ENCODE data around the gene NUBPL.
"Not testable (repeated sequence)": the region's sequence is repeated elsewhere in the genome, so short reads cannot be mapped to it uniquely, and the experiment has no call there.

The NUBPL gene

DNA sequence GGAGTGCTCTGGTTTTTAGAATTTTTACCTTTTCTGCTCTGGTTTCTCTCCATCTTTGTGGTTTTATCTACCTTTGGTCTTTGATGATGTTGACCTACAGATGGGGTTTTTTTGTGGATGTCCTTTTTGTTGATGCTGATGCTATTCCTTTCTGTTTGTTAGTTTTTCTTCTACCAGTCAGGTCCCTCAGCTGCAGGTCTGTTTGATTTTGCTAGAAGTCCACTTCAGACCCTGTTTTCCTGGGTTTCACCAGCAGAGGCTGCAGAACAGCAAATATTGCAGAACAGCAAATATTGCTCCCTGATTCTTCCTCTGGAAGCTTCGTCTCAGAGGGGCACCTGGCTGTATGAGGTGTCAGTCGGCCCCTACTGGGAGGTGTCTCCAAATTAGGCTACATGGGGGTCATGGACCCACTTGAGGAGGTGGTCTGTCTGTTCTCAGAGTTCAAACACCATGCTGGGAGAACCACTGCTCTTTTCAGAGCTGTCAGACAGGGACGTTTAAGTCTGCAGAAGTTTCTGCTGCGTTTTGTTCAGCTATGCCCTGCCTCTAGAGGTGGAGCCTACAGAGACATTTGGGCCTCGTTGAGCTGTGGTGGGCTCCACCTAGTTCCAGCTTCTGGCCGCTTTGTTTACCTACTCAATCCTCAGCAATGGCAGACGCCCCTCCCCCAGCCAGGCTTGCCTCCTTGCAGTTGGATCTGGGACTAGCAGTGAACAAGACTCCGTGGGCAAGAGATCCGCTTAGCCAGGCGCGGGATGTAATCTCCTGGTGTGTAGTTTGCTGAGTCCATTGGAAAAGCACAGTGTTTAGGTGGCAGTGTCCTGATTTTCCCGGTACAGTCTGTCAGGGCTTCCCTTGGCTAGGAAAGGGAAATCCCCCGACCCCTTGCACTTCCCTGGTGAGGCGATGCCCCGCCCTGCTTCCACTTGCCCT, 250.8 kb downstream of the NUBPL start:
- not testable (repeated sequence) for DNase-seq (ENCODE audit: low read depth, low spot score)

DNA sequence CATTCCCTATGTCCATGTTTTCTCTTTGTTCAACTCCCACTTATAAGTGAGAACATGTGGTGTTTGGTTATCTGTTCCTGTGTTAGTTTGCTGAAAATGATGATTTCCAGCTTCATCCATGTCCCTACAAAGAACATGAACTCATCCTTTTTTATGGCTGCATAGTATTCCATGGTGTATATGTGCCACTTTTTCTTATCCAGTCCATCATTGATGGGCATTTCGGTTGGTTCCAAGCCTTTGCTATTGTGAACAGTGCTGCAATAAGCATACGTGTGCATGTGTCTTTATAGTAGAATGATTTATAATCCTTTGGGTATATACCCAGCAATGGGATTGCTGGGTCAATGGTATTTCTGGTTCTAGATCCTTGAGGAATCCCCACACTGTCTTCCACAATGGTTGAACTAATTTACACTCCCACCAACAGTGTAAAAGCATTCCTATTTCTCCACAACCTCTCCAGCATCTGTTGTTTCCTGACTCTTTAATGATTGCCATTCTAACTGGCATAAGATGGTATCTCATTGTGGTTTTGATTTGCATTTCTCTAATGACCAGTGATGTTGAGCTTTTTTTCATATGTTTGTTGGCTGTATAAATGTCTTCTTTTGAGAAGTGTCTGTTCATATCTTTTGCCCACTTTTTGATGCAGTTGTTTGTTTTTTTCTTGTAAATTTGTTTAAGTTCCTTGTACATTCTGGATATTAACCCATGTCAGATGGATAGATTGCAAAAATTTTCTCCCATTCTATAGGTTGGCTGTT, 252.7 kb downstream of the NUBPL start:
- not testable (repeated sequence) for DNase-seq (ENCODE audit: low read depth, low spot score)

DNA sequence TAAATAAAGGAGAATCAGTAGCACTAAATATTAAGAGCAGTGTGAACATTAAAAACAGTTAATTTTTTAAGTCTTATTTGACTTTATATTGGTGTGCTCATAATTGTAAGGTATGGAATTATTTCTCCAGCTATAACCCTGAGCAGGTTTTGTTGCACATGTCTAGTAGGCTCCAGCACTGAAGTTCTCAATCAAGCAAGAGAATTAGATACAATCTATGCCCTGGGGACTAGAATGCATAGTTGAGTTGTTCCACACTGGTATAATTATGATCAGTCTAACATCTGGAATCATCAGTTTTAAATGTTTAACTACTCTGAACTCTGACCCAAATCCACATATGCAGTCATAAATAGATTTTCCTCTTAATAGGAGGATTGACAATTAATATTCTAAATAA, 258.1 kb downstream of the NUBPL start:
- DNase-seq (ENCODE audit: low read depth, low spot score), result no peak

DNA sequence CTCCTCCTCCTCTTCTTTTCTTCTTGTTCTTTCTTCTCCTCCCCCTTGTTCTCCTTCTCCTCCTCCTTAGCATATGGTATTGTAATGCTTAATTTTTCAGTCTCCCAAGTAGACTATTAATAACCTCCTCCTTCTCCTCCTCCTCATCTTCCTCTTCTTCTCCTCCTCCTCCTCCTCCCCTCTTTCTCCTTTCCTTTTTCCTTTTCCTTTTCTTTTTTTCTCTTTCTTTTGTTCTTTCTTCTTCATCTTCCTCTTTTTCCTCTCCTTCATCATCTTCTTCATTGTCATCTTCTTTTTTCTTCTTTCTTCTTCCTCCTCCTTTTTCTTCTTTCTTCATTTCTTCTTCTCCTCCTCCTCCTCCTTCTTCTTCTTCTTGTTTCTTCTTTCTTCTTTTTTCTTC, 264.3 kb downstream of the NUBPL start:
- DNase-seq (ENCODE audit: low read depth, low spot score), result no peak

DNA sequence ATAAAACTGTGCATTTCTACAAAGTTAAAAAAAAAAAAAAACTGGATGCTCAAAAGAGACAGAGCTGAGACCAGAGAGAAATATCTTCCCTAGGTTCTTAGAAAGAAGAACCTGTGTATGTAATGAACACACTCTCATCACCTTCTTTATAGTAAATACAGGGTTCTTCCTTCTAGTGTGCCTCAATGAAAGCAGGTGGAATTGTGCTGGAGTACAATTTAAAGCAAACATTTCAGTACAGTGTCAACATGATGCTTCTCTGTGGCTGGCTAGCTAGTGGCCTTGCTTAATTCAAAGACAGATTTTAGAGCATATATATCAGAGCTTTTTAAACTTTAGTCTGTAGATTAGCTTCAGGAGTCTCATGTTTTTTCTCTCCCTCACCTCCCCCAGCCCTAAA, 266.1 kb downstream of the NUBPL start:
- DNase-seq (ENCODE audit: low read depth, low spot score), result no peak

DNA sequence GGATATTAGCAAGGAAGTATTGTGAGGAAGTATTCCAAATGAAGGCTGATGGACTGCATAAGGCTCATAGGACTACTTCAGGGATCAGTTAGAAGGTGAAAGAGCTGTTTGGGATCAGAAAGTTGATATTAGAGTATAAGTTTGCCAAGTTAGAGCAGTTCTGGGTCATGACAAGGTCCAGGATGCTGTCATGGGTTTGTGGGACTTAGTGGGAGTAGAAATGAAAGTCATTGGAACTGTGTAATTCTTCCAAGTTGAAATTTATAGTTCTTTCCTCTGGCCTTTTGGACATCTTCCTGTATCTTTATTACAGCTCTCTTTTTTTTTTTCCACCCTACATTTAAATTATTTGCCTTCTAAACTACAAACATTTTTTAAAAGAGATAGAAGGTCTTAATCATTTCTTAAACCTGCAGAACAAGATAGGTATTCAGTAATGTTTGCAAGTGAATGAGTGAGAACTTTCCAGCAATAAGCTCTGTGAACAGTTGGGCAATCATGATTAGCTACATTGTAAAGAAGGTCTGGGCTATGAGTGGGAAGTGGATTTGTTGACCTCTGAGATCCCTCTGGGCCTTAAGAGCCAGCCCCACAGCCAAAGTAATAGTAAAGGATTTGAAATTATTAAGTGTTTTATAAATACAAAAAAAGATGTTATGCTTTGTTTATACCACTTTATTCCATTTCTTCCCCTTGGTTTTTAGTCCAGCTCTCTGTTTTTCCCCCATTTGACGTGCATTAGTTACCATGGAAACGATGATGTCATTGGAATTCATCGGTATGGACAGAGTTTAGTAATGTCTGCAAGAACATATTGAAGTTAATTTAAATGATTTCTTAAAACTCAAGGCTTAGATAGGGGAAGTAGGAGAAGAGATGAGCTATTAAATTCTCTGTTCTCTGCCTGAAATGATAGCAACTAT, 268.0 kb downstream of the NUBPL start:
- DNase-seq (ENCODE audit: low read depth, low spot score), result no peak

DNA sequence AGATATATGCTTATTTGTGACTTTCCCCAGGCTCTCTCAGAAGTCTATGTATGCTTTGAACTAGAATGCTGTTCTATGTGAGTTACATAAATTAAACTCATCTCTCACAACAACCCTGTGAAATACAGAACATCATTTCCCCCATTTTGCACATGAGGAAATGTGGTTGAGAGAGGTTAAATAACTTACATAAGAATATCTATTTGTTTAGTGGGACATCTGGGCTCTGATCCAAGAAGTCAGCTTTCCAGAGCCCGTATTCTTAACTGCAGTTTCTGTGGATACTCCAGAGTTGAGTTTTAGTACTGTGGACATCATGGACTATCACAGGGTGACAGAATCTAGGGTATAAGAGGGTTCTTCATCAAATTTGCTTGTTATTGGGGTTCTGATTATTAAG, 273.4 kb downstream of the NUBPL start:
- DNase-seq (ENCODE audit: low read depth, low spot score), result no peak

DNA sequence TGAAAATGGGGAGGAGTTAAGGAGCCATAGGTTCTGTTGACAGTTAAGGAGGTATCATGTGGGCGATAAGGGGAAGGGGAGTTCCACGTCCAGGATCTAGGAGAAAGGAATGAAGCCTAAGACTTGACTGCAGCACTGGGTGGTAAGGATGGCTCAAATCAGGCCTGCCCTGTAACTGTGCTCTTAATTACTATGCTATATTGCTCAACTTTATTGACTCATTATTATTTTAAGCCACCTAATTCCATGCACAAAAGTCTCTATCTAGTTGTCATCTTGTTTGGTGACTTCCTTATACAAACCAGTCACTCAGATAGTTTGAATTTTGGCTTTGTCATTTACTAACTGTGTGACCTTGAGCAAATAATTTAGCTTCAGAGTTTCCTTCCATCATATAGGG, 273.8 kb downstream of the NUBPL start:
- DNase-seq (ENCODE audit: low read depth, low spot score), result no peak

DNA sequence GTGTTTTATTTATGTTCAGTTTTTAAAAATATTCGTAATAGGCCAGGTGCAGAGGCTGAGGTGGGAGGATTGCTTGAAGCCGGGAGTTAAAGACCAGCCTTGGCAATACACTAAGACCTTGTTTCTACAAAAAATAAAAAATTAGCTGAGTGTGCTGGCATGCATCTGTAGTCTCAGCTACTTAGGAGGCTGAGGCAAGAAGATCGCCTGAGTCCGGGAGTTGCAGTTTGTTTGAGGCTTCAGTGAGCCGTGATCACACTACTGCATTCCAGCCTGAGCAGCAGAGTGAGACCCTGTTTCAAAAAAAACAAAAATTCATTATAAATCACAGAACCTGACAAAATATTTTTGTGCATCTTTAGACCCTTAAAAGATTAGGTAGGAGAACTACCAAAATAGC, 275.8 kb downstream of the NUBPL start:
- no peak for DNase-seq (ENCODE audit: low read depth, low spot score)

DNA sequence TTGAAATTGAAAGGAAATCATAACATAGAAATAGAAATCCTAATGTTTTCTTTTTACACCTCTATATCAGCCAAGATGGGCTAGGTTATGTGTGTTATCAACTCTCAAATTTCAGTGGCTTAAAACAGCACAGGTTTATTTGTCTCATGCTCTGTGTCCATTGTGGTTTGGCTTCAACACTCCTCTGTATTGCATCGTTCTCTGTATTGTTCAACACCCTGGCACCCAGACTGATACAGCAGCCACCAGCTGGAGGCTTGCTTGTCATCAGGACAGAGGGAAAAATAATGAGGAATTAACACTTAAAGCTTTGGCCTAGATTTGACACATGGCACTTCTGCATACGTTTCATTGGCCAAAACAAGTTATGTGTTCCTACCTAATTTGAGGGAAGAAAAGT, 281.7 kb downstream of the NUBPL start:
- DNase-seq (ENCODE audit: low read depth, low spot score), result no peak

DNA sequence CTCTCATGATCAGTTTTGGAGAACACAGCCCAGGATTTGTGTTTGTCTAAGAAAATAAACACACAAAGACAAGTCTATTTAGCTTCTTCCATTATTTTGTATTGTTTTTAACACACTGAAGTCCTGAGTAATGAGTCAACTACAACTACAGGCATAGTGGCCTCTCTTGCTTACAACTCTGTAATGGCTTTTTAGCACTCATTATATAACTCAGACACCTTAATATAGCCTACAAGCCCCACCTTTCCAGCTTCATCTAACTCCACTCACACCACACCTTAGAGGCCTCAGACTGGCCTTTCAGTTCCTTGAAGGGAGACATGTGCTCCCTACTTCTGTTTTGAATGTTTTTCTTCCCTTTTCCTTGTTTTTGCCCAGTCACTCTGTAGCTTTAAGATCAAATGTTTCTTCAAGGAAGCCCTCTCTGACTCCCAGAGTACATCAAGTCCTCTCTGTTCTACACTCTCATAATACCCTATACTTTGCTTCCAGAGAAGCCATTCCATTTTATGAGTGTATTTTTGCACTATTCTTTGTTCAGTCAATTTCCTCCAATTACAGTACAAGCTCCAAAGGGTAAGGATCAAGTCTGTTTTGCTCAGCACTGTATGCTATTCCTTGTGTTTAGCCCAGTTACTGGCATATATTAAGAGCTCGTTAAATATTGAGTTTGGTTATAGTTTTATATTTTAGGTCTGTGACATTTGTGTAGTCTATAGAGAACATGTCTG, 282.3 kb downstream of the NUBPL start:
- DNase-seq (ENCODE audit: low read depth, low spot score), result no peak

DNA sequence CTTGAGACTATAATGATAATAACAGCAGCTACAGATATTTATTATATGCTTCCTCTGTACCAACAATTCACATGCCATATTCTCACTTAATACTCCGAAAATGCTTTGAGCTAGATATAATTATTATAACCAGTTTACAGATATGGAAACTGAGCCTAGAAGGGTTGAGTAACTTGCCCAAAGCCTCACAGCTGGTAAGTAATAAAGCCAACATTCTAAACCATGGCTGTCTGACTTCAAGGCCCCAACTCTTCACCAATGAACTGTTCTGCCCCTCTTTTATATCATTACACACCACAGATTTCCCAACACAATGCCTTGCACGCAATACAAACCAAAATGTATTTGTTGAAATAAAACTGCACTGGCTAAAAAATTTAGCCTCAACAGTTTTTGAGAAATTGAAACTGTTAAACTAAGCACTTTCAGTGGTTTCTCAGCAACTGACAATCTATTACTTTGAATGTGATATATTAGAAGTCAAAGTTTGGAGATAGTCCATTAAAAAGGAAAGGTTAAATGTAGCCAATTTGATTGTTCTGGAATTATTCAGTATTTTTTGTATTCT, 293.4 kb downstream of the NUBPL start:
- no peak for DNase-seq (ENCODE audit: low read depth, low spot score)

DNA sequence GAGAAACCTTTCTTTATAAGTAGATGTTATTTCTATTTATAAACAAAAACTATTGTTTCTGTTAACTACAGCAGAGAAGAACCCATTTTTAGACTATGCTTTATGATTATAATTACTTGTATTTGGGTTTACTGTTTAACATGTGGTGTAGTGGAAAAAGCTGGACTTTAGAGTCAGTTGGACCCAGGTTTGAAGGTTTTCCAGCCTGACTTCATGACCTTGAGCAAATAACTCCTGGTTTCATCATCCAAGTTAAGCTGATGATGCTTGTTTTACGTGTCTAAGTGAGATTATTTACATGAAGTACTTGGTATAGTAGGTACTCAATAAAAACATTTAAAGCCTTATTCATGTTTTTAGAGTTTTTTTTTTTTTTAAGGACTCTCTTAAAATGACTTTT, 294.1 kb downstream of the NUBPL start:
- no peak for DNase-seq (ENCODE audit: low read depth, low spot score)

DNA sequence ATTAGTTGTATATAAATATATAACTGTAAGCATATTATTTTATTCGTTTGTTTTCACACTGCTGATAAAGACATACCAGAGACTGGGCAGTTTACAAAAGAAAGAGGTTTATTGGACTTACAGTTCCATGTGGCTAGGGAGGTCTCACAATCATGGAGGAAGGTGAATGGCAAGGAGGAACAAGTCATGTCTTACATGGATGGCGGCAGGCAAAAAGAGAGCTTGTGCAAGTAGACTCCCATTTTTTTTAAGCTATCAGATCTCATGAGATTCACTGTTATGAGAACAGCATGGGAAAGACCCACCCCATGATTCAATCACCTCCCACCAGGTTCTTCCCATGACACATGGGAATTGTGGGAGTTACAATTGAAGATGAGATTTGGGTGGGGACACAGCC, 294.8 kb downstream of the NUBPL start:
- DNase-seq (ENCODE audit: low read depth, low spot score), result not testable (repeated sequence)

DNA sequence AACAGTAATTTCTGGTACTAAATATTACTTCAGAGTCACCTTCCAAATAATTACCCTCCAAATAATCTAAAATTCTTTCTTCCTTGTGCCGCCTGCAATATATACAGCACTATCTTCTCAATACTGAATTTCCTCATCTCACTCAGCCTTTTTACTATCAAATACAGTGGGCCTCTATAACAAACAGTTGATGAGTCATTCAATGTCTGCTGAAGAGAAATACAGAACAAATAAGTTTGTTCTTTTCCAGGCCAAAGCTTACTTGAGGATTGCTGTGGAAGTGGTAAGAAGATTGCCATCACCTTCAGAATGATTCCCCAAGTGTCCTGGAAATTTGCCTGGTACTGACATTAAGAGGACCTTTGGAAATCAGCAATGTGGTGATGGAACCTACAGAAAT, 297.7 kb downstream of the NUBPL start:
- DNase-seq (ENCODE audit: low read depth, low spot score), result no peak

DNA sequence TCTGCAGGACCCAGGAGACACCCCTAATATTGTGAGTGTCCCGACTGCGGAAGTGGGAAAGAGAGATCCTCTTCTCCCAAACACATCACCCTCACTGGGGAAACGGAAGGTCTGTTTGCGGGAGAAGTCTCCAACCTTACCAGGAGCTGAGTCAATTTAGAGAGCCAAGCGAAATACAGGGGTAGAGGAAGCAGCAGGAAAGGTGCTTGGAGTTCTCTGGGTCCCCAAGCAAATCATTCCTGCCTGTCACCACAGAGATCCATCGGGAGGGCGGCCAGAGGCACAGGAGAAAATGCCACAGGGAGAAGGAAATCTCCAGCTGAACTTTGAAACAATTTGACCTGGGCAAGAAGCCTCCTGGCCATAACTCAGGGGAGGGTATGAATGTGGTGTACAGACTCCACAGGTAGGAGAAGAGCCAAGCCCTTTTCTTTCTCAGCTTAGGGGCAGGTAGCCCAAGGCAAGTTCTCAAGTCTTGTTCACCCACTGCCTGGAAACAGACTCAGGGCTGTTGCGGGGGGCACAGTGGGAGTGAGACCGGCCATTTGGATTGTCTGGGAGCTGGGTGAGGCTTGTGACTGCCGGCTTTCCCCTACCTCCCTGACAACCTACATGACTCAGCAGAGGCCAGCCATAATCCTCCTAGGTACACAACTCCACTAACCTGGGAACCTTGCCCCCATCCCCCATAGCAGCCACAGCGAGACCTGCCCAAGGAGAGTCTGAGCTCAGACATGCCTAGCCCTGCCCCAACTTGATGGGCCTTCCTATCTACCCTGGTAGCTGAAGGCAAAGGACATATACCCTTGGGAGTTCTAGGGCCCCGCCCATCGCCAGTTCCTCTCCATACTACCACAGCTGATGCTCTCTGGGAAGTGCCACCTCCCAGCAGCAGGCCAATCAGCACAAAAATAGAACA, 304.0 kb downstream of the NUBPL start:
- no peak for DNase-seq (ENCODE audit: low read depth, low spot score)

DNA sequence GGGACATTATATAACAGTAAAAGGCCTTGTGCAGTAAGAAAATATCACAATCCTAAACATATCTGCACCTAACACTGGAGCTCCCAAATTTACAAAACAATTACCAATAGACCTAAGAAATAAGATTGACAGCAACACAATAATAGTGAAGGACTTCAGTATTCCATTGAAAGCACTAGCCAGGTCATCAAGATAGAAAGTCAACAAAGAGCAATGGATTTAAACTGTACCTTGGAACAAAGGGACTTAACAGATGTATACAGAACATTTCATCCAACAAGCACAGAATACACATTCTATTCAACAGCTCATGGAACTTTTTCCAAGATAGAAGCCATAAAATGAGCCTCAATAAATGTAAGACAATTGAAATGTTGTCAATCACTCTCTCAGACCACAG, 306.4 kb downstream of the NUBPL start:
- DNase-seq (ENCODE audit: low read depth, low spot score), result no peak

DNA sequence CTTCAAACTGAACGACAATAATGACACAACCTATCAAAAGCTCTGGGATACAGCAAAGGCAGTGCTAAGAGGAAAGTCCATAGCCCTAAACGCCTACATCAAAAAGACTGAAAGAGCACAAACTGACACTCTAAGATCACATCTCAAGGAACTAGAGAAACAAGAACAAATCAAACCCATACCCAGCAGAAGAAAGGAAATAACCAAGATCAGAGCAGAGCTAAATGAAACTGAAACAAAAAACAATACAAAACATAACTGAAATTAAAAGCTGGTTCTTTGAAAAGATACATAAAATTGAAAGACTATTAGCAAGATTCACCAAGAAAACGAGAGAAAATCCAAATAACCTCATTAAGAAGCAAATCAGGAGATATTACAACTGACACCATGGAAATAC, 306.9 kb downstream of the NUBPL start:
- not testable (repeated sequence) for DNase-seq (ENCODE audit: low read depth, low spot score)

DNA sequence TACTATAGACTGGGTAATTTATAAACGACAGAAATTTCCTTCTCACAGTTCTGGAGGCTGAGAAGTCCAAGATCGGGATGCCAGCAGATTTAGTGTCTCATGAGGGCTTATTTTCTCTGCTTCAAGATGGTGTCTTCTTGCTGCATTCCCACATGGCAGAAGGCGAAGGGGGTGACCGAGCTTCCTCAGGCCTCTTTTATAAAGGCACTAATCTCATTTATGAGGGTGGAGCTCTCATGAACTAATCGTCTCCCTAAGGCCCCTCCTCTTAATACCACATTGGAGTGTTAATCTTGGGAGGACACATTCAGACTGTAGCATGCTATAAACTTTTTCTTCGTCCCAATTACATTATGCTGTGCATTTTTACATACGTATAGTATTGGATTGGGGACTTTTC, 315.5 kb downstream of the NUBPL start:
- no peak for DNase-seq (ENCODE audit: low read depth, low spot score)

Data from activated naive CD8-positive, alpha-beta T cell treated with anti-CD3 and anti-CD28 coated beads, Interleukin-2, amount 50 U/mL, for 16 hours (primary cell).